ENCODE data around the gene SNX33. TPM values are rescaled to one million over a fixed set of nuclear protein-coding genes. Genes with fewer than 3 reads are reported as not detected.
"Not testable (repeated sequence)": the region's sequence is repeated elsewhere in the genome, so short reads cannot be mapped to it uniquely, and the experiment has no call there.

Gene SNX33
- total RNA-seq, 1 donor from 2014 or later, result 25.6 TPM

DNA sequence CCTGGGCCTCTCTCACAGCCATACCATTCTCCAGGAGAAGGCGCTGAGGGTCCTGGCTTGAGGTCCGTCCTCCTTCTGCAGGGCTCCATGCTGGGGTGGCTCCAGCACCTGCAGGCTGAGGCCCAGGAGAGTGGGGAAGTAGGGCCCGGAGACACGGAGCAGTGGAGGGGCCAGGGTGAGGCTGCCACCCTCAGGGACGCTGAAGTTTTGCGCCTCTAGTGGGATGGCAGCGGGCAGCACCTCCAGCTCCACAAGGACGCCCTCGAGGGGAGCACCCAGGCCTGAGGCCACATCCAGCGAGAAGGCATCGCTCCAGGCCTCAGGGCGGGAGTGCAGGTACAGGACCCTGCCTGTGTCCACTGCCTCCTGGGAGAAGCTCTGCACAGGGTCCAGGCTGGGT, 37.5 kb downstream of the SNX33 start:
- Mint-ChIP-seq H3K36me3 (ENCODE audit: low read depth, unreplicated experiment) (peaks cover 12% of the 10 kb centered on the region), H3K27me3 (ENCODE audit: low read depth, unreplicated experiment) (no peaks in the 10 kb centered on the region), H3K27ac (ENCODE audit: unreplicated experiment) (no peak overlapping the region), H3K9me3 (ENCODE audit: unreplicated experiment) (no peaks in the 10 kb centered on the region), H3K4me3 (ENCODE audit: unreplicated experiment) (no peak overlapping the region), H3K4me1 (ENCODE audit: low read depth, unreplicated experiment) (peaks cover 2% of the 10 kb centered on the region)
- Histone ChIP-seq H3K9me3 (ENCODE audit: insufficient read depth, low read depth, low read length) (no peaks in the 10 kb centered on the region), H3K27ac (ENCODE audit: low read depth, low read length) (no peak overlapping the region), H3K4me2 (ENCODE audit: low read length) (no peak overlapping the region), H3K4me1 (ENCODE audit: insufficient read depth, low read length) (no peaks in the 10 kb centered on the region), H3K27me3 (ENCODE audit: insufficient read depth, low read length) (no peaks in the 10 kb centered on the region), H3K36me3 (ENCODE audit: insufficient read depth, low read length) (peaks cover 13% of the 10 kb centered on the region), H3K79me2 (ENCODE audit: insufficient read depth, low read length) (no peaks in the 10 kb centered on the region), H2AFZ (ENCODE audit: low read depth, low read length) (no peak overlapping the region), H3K9ac (ENCODE audit: low read length) (no peak overlapping the region), H4K20me1 (ENCODE audit: insufficient read depth, low read length) (peaks cover 25% of the 10 kb centered on the region), H3K4me3 (ENCODE audit: insufficient read depth, low read depth, low read length) (no peak overlapping the region)
- TF ChIP-seq EZH2 (IDR thresholded peaks at IDR 0.05; ENCODE audit: insufficient read depth, low read length) (no peak), CTCF (IDR thresholded peaks at IDR 0.05; ENCODE audit: insufficient read depth, low read depth, low read length) (no peak)
- FAIRE-seq (no peak), DNase-seq (ENCODE audit: low read depth) (no peak)

DNA sequence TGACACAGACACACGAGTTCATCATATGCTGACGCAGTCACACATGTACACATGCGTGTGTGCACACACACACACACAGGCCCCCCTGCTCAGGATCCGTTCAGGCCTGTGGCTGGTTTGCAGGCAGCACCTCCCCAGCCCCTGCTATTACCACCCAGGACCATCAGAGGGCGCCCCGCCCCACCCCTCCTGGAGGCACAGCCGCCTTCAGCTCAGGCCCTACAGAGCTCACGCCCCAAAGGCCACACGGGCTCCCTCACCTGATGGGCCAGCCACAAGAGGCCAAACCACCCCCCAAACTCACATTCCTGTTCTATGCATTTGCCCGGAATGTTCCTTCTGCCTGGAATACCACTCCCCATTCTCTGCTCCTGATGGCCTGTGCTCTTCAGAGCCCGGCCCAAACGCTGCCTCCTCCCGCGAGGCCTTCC, 38.5 kb downstream of the SNX33 start:
- H3K9me3 Mint-ChIP-seq (ENCODE audit: unreplicated experiment); DNase-seq (ENCODE audit: low read depth); H3K27ac ChIP-seq (ENCODE audit: low read depth, low read length); H3K27ac Mint-ChIP-seq (ENCODE audit: unreplicated experiment); H3K27me3 ChIP-seq (ENCODE audit: insufficient read depth, low read length); H3K4me1 ChIP-seq (ENCODE audit: insufficient read depth, low read length); H3K9ac ChIP-seq (ENCODE audit: low read length); H3K4me3 Mint-ChIP-seq (ENCODE audit: unreplicated experiment); H3K79me2 ChIP-seq (ENCODE audit: insufficient read depth, low read length); FAIRE-seq; H3K4me2 ChIP-seq (ENCODE audit: low read length); H3K27me3 Mint-ChIP-seq (ENCODE audit: low read depth, unreplicated experiment); H3K4me1 Mint-ChIP-seq (ENCODE audit: low read depth, unreplicated experiment); H2AFZ ChIP-seq (ENCODE audit: low read depth, low read length); H3K9me3 ChIP-seq (ENCODE audit: insufficient read depth, low read depth, low read length); H3K4me3 ChIP-seq (ENCODE audit: insufficient read depth, low read depth, low read length): not testable (repeated sequence)
- peaks cover 25% of the 10 kb centered on the region for H4K20me1 ChIP-seq (ENCODE audit: insufficient read depth, low read length)
- H3K36me3 Mint-ChIP-seq (ENCODE audit: low read depth, unreplicated experiment), result peaks cover 12% of the 10 kb centered on the region
- TF ChIP-seq CTCF (IDR thresholded peaks at IDR 0.05; ENCODE audit: insufficient read depth, low read depth, low read length), result peak; percentile 30
- peaks cover 11% of the 10 kb centered on the region for H3K36me3 ChIP-seq (ENCODE audit: insufficient read depth, low read length)

DNA sequence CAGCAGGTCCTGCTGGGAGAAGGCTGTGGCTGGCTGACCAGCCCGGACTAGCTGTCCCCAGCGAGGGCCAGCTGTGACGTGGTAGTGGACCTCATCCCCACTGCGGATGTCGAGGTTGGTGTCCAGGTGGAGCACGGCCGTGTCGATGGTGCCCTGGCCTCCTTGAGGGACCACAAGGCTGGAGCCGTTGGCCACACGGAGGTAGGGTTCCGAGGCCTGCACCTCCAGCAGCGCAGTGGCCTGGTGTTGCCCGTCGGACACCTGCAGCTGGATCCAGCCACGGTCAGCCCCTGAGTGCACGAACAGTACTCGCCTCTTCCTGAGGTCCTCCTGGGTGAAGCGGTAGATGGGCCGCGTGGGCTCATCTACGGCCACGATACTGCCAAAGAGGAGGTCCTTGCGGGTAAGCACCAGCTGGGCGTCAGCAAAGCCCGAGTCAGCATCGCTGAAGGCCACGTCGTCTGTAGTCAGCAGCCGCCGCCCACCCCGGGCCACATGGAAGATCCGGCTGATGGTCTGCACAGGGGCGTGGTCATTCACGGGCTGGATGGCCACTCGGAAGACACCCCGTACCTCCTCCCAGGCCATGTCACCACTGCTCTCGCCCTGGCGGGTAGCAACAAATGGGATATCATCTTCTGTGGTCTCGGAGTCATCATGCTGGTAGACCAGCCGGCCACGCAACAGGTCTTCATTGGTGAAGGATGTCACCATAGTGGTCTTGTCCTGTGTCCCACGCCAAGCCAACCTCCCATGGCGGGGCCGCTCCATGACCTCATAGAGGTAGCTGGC, 40.0 kb downstream of the SNX33 start:
- H3K4me1 Mint-ChIP-seq (ENCODE audit: low read depth, unreplicated experiment), result peaks cover 9% of the 10 kb centered on the region
- H3K36me3 Mint-ChIP-seq (ENCODE audit: low read depth, unreplicated experiment), result peaks cover 15% of the 10 kb centered on the region
- no peaks in the 10 kb centered on the region for H3K4me1 ChIP-seq (ENCODE audit: insufficient read depth, low read length)
- H3K27me3 Mint-ChIP-seq (ENCODE audit: low read depth, unreplicated experiment), result peaks cover 2% of the 10 kb centered on the region
- no peak overlapping the region for H3K27ac ChIP-seq (ENCODE audit: low read depth, low read length)
- no peaks in the 10 kb centered on the region for H3K27me3 ChIP-seq (ENCODE audit: insufficient read depth, low read length)
- no peak overlapping the region for H2AFZ ChIP-seq (ENCODE audit: low read depth, low read length)
- no peak overlapping the region for H3K4me3 ChIP-seq (ENCODE audit: insufficient read depth, low read depth, low read length)
- TF ChIP-seq EZH2 (IDR thresholded peaks at IDR 0.05; ENCODE audit: insufficient read depth, low read length), result no peak
- TF ChIP-seq CTCF (IDR thresholded peaks at IDR 0.05; ENCODE audit: insufficient read depth, low read depth, low read length), result no peak
- no peaks in the 10 kb centered on the region for H3K9me3 Mint-ChIP-seq (ENCODE audit: unreplicated experiment)
- DNase-seq (ENCODE audit: low read depth), result no peak
- peaks cover 17% of the 10 kb centered on the region for H3K36me3 ChIP-seq (ENCODE audit: insufficient read depth, low read length)
- H3K27ac Mint-ChIP-seq (ENCODE audit: unreplicated experiment), result peak overlapping the region; percentile 41
- no peak overlapping the region for H3K9ac ChIP-seq (ENCODE audit: low read length)
- no peaks in the 10 kb centered on the region for H3K9me3 ChIP-seq (ENCODE audit: insufficient read depth, low read depth, low read length)
- peaks cover 25% of the 10 kb centered on the region for H4K20me1 ChIP-seq (ENCODE audit: insufficient read depth, low read length)
- H3K79me2 ChIP-seq (ENCODE audit: insufficient read depth, low read length), result no peaks in the 10 kb centered on the region
- no peak overlapping the region for H3K4me2 ChIP-seq (ENCODE audit: low read length)
- no peak for FAIRE-seq
- H3K4me3 Mint-ChIP-seq (ENCODE audit: unreplicated experiment), result no peak overlapping the region

Data from astrocyte (in vitro differentiated cells and primary cell).